HEK293 (cell line): ENCODE data around the gene FGD4.

Experiments used
- CTCF ChIA-PET: fragments of 350-600 bp; formaldehyde crosslinking; extraction: SDS; loops from one replicate; lab custom pipeline; 2021; ENCODE audit warnings: antibody characterized with exemption; lab: Yijun Ruan, JAX
- POLR2A ChIA-PET: fragments of 300-600 bp; formaldehyde crosslinking; extraction: SDS; loops from one replicate; lab custom pipeline; 2020; ENCODE audit warnings: antibody characterized with exemption, inconsistent platforms; lab: Yijun Ruan, JAX
- H3K27ac ChIP-seq: fragments of 200-500 bp; sonication (Bioruptor generic); 2 replicates; pipeline ENCODE4 v1.5.1; 2014; ENCODE audit warnings: low read depth, low read length, control low read depth, inconsistent platforms; ENCODE audit errors: extremely low read depth
- H3K36me3 ChIP-seq, 2 experiments: fragments of 200-500 bp in 1 of 2; sonication (Bioruptor generic) in 1 of 2; 1 replicate in 1 of 2; 2 replicates in 1 of 2; pipeline ENCODE4 v1.5.1; 2014 to 2017; ENCODE audit warnings: inconsistent platforms in 2 of 2, low read length in 2 of 2; ENCODE audit not compliant: control insufficient read depth in 2 of 2, insufficient read depth in 1 of 2
- H3K4me1 ChIP-seq: fragments of 200-500 bp; sonication (Bioruptor generic); 2 replicates; pipeline ENCODE4 v1.5.1; 2014; ENCODE audit warnings: mild to moderate bottlenecking, low read length, inconsistent platforms; ENCODE audit not compliant: control insufficient read depth, insufficient read depth
- H3K4me3 ChIP-seq: 2 replicates; pipeline ENCODE4 v1.5.1; 2011; ENCODE audit warnings: low read depth, mild to moderate bottlenecking, control low read depth, low read length, moderate library complexity
- H3K9me3 ChIP-seq: fragments of 200-500 bp; sonication (Bioruptor generic); 2 replicates; pipeline ENCODE4 v1.5.1; 2014; ENCODE audit warnings: low read depth, low read length, inconsistent platforms; ENCODE audit not compliant: control insufficient read depth, insufficient read depth
- KLF10 ChIP-seq: fragments of 450-650 bp; IDR thresholded peaks from 2 replicates; pipeline ENCODE4 v1.5.1; 2018; ENCODE audit warnings: missing biosample characterization, mild to moderate bottlenecking, missing genetic modification characterization
- OVOL3 ChIP-seq: fragments of 450-650 bp; formaldehyde crosslinking; IDR thresholded peaks from 2 replicates; pipeline ENCODE4 v1.5.1; 2016; ENCODE audit warnings: missing biosample characterization, missing genetic modification characterization
- WT1 ChIP-seq: fragments of 450-650 bp; formaldehyde crosslinking; IDR thresholded peaks from 2 replicates; pipeline ENCODE4 v1.5.1; 2016; ENCODE audit warnings: missing biosample characterization, missing genetic modification characterization
- ZNF132 ChIP-seq: fragments of 450-650 bp; formaldehyde crosslinking; IDR thresholded peaks from 2 replicates; pipeline ENCODE4 v1.5.1; 2017; ENCODE audit warnings: missing biosample characterization, missing genetic modification characterization, borderline replicate concordance
- ZNF138 ChIP-seq: fragments of 450-650 bp; formaldehyde crosslinking; IDR thresholded peaks from 2 replicates; pipeline ENCODE4 v1.5.1; 2016; ENCODE audit warnings: missing biosample characterization, missing genetic modification characterization, borderline replicate concordance
- ZNF16 ChIP-seq: fragments of 450-650 bp; formaldehyde crosslinking; IDR thresholded peaks from 2 replicates; pipeline ENCODE4 v1.5.1; 2016; ENCODE audit warnings: low read depth, missing biosample characterization, missing genetic modification characterization
- ZNF394 ChIP-seq: fragments of 450-650 bp; formaldehyde crosslinking; IDR thresholded peaks from 2 replicates; pipeline ENCODE4 v1.5.1; 2016; ENCODE audit warnings: missing biosample characterization, missing genetic modification characterization, mild to moderate bottlenecking, moderate library complexity, borderline replicate concordance
- ZNF433 ChIP-seq: fragments of 450-650 bp; formaldehyde crosslinking; IDR thresholded peaks from 2 replicates; pipeline ENCODE4 v1.5.1; 2016; ENCODE audit warnings: missing biosample characterization, missing genetic modification characterization, low read depth
- ZNF600 ChIP-seq: fragments of 450-650 bp; formaldehyde crosslinking; IDR thresholded peaks from 2 replicates; pipeline ENCODE4 v1.5.1; 2016; ENCODE audit warnings: missing biosample characterization, missing genetic modification characterization
- ZNF658 ChIP-seq: fragments of 450-650 bp; formaldehyde crosslinking; IDR thresholded peaks from 2 replicates; pipeline ENCODE4; 2016; ENCODE audit warnings: missing biosample characterization, missing genetic modification characterization
- ZNF677 ChIP-seq: fragments of 450-650 bp; IDR thresholded peaks from 2 replicates; pipeline ENCODE4 v1.5.0; 2018; ENCODE audit warnings: missing biosample characterization, mild to moderate bottlenecking, missing genetic modification characterization, moderate library complexity
- ZNF701 ChIP-seq: fragments of 450-650 bp; formaldehyde crosslinking; IDR thresholded peaks from 2 replicates; pipeline ENCODE4 v1.5.1; 2016; ENCODE audit warnings: missing biosample characterization, missing genetic modification characterization
- ZXDB ChIP-seq: fragments of 450-650 bp; formaldehyde crosslinking; IDR thresholded peaks from 2 replicates; pipeline ENCODE4 v1.5.1; 2016; ENCODE audit warnings: missing biosample characterization, missing genetic modification characterization
- TF ChIP-seq, protein P1 (sequence below): fragments of 450-650 bp; formaldehyde crosslinking; IDR thresholded peaks from 2 replicates; pipeline ENCODE4 v1.5.1; 2016; ENCODE audit warnings: missing biosample characterization, missing genetic modification characterization
- TF ChIP-seq, protein P2 (sequence below): fragments of 450-650 bp; formaldehyde crosslinking; IDR thresholded peaks from 2 replicates; pipeline ENCODE4 v1.5.1; 2017; ENCODE audit warnings: missing biosample characterization, mild to moderate bottlenecking, missing genetic modification characterization, moderate library complexity
- TF ChIP-seq, protein P3 (sequence below): fragments of 450-650 bp; formaldehyde crosslinking; IDR thresholded peaks from 2 replicates; pipeline ENCODE4 v1.5.1; 2017; ENCODE audit warnings: missing biosample characterization, missing genetic modification characterization
- TF ChIP-seq, protein P4 (sequence below): fragments of 450-650 bp; formaldehyde crosslinking; IDR thresholded peaks from 2 replicates; pipeline ENCODE4 v1.5.1; 2016; ENCODE audit warnings: missing biosample characterization, missing genetic modification characterization
- TF ChIP-seq, protein P5 (sequence below): fragments of 450-650 bp; formaldehyde crosslinking; IDR thresholded peaks from 2 replicates; pipeline ENCODE4 v1.5.1; 2016; ENCODE audit warnings: missing biosample characterization, missing genetic modification characterization, borderline replicate concordance

Gene FGD4

DNA sequence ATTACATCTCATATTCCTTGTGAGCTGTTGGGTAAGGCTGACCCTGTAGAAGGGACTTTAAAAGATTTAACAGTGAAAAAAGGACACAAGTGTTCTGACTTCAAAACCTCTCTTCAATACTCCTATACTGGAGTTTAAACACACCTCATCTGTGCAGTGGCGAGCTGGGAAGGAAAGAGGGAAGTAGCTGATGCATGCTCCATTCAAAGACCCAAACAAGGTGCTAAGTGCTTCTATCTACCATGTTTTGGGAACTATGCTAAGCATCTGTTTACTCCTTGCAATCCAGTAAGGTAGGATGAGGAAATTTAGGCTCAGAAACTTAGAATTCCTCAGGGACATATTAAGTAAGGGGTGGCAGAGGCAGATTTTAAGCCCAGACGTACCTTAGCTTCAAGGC lies 263.3 kb downstream of the FGD4 start:
- CTCF ChIA-PET, result interaction anchor here (1.0 to 1.4 kb wide), 2 partner anchors 9 to 207 kb away, joined by 3 to 6 read pairs; no protein-coding TSS in a partner anchor
- Histone ChIP-seq H3K4me3 (no peak overlapping the region), H3K36me3 (no peaks in the 10 kb centered on the region), H3K27ac (no peak overlapping the region), H3K9me3 (no peaks in the 10 kb centered on the region), H3K4me1 (peaks cover 9% of the 10 kb centered on the region)
- POLR2A ChIA-PET, result interaction anchor here (1.0 kb wide), 1 partner anchor 10 kb away, joined by 3 read pairs; no protein-coding TSS in a partner anchor
- no peak for TF ChIP-seq ZNF677 (tag by site-specific recombination)
- TF ChIP-seq, protein P1, sequence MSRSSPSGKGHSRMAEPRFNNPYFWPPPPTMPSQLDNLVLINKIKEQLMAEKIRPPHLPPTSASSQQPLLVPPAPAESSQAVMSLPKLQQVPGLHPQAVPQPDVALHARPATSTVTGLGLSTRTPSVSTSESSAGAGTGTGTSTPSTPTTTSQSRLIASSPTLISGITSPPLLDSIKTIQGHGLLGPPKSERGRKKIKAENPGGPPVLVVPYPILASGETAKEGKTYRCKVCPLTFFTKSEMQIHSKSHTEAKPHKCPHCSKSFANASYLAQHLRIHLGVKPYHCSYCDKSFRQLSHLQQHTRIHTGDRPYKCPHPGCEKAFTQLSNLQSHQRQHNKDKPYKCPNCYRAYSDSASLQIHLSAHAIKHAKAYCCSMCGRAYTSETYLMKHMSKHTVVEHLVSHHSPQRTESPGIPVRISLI (tag by site-specific recombination), result no peak
- TF ChIP-seq, protein P2, sequence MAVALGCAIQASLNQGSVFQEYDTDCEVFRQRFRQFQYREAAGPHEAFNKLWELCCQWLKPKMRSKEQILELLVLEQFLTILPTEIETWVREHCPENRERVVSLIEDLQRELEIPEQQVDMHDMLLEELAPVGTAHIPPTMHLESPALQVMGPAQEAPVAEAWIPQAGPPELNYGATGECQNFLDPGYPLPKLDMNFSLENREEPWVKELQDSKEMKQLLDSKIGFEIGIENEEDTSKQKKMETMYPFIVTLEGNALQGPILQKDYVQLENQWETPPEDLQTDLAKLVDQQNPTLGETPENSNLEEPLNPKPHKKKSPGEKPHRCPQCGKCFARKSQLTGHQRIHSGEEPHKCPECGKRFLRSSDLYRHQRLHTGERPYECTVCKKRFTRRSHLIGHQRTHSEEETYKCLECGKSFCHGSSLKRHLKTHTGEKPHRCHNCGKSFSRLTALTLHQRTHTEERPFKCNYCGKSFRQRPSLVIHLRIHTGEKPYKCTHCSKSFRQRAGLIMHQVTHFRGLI (tag by site-specific recombination), result no peak
- no peak for TF ChIP-seq ZNF658 (tag by site-specific recombination)
- TF ChIP-seq, protein P3, sequence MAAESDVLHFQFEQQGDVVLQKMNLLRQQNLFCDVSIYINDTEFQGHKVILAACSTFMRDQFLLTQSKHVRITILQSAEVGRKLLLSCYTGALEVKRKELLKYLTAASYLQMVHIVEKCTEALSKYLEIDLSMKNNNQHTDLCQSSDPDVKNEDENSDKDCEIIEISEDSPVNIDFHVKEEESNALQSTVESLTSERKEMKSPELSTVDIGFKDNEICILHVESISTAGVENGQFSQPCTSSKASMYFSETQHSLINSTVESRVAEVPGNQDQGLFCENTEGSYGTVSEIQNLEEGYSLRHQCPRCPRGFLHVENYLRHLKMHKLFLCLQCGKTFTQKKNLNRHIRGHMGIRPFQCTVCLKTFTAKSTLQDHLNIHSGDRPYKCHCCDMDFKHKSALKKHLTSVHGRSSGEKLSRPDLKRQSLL (tag by site-specific recombination), result no peak
- no peak for TF ChIP-seq KLF10
- TF ChIP-seq ZNF433 (tag by site-specific recombination), result no peak
- TF ChIP-seq, protein P4, sequence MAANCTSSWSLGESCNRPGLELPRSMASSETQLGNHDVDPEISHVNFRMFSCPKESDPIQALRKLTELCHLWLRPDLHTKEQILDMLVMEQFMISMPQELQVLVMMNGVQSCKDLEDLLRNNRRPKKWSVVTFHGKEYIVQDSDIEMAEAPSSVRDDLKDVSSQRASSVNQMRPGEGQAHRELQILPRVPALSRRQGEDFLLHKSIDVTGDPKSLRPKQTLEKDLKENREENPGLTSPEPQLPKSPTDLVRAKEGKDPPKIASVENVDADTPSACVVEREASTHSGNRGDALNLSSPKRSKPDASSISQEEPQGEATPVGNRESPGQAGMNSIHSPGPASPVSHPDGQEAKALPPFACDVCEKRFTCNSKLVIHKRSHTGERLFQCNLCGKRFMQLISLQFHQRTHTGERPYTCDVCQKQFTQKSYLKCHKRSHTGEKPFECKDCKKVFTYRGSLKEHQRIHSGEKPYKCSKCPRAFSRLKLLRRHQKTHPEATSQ (tag by site-specific recombination), result no peak
- no peak for TF ChIP-seq ZXDB (tag by site-specific recombination)
- TF ChIP-seq ZNF394, result no peak
- TF ChIP-seq ZNF132 (tag by site-specific recombination), result no peak
- no peak for TF ChIP-seq ZNF16 (tag by site-specific recombination)
- no peak for TF ChIP-seq WT1
- TF ChIP-seq ZNF600 (tag by site-specific recombination), result no peak
- TF ChIP-seq OVOL3 (tag by site-specific recombination), result no peak
- TF ChIP-seq ZNF701, result no peak
- TF ChIP-seq, protein P5, sequence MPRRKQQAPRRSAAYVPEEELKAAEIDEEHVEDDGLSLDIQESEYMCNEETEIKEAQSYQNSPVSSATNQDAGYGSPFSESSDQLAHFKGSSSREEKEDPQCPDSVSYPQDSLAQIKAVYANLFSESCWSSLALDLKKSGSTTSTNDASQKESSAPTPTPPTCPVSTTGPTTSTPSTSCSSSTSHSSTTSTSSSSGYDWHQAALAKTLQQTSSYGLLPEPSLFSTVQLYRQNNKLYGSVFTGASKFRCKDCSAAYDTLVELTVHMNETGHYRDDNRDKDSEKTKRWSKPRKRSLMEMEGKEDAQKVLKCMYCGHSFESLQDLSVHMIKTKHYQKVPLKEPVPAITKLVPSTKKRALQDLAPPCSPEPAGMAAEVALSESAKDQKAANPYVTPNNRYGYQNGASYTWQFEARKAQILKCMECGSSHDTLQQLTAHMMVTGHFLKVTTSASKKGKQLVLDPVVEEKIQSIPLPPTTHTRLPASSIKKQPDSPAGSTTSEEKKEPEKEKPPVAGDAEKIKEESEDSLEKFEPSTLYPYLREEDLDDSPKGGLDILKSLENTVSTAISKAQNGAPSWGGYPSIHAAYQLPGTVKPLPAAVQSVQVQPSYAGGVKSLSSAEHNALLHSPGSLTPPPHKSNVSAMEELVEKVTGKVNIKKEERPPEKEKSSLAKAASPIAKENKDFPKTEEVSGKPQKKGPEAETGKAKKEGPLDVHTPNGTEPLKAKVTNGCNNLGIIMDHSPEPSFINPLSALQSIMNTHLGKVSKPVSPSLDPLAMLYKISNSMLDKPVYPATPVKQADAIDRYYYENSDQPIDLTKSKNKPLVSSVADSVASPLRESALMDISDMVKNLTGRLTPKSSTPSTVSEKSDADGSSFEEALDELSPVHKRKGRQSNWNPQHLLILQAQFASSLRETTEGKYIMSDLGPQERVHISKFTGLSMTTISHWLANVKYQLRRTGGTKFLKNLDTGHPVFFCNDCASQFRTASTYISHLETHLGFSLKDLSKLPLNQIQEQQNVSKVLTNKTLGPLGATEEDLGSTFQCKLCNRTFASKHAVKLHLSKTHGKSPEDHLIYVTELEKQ, result no peak
- TF ChIP-seq ZNF138 (tag by site-specific recombination), result no peak
